Subcutaneous abdominal adipose tissue (tissue), 5 donors: Measurements from ENCODE around the gene ZFC3H1.

Experiments used
- H3K27ac ChIP-seq: one replicate; pipeline ENCODE4 v1.7.0; 2013; ENCODE audit warnings: low read depth, mild to moderate bottlenecking, inconsistent platforms, low read length, moderate library complexity
- H3K27me3 ChIP-seq, 5 donors: one replicate each; pipeline ENCODE4 v1.7.0; 2013; ENCODE audit warnings: low read length in 5 of 5, inconsistent platforms in 1 of 5; ENCODE audit not compliant: control insufficient read depth in 5 of 5, insufficient read depth in 4 of 5
- H3K36me3 ChIP-seq, 5 donors: one replicate each; pipeline ENCODE4 v1.7.0; 2013; ENCODE audit warnings: low read length in 5 of 5; ENCODE audit not compliant: control insufficient read depth in 5 of 5, insufficient read depth in 5 of 5
- H3K4me1 ChIP-seq, 5 donors: one replicate each; pipeline ENCODE4 v1.7.0; 2013; ENCODE audit warnings: low read length in 5 of 5, mild to moderate bottlenecking in 3 of 5, moderate library complexity in 1 of 5; ENCODE audit not compliant: control insufficient read depth in 5 of 5, insufficient read depth in 5 of 5
- H3K4me3 ChIP-seq, 5 donors: one replicate each; pipeline ENCODE4 v1.7.0; 2013; ENCODE audit warnings: low read length in 5 of 5, low read depth in 1 of 5
- H3K9ac ChIP-seq, 5 donors: one replicate each; pipeline ENCODE4 v1.7.0; 2013; ENCODE audit warnings: low read length in 5 of 5, mild to moderate bottlenecking in 4 of 5, moderate library complexity in 3 of 5
- H3K9me3 ChIP-seq, 5 donors: one replicate each; pipeline ENCODE4 v1.7.0; 2013; ENCODE audit warnings: low read length in 5 of 5; ENCODE audit not compliant: control insufficient read depth in 5 of 5
- donor health status: healthy.
- donor health status: healthy.
- donor health status: healthy.
- donor health status: healthy.
- donor health status: healthy.

Gene ZFC3H1

DNA sequence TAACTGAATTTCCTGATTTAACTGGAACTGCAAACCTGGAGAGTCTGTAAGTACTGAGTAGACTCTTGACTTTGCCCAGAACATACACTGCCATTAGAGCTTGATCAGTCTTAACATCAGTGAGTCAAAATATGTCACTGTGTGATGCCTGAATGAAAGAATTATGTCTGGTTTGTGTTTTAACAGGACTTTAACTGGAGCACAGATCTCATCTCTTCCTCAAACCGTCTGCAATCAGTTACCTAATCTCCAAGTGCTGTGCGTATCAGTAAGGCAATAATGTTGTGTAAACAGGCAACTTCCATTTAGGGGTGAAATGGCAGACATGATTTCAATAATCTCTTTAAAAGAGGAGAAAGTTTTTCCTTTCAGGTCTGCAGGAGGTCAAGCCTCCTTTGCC, 97.0 kb downstream of the ZFC3H1 start:
- no peak overlapping the region for H3K4me3 ChIP-seq
- no peak overlapping the region for H3K9ac ChIP-seq
- H3K9me3 ChIP-seq, result peaks cover 0 to 2% (median 0%) of the 10 kb centered on the region in 5 donors
- no peaks in the 10 kb centered on the region for H3K4me1 ChIP-seq
- no peaks in the 10 kb centered on the region for H3K36me3 ChIP-seq
- no peak overlapping the region for H3K27ac ChIP-seq
- H3K27me3 ChIP-seq, result peaks cover 0 to 3% (median 0%) of the 10 kb centered on the region in 5 donors

DNA sequence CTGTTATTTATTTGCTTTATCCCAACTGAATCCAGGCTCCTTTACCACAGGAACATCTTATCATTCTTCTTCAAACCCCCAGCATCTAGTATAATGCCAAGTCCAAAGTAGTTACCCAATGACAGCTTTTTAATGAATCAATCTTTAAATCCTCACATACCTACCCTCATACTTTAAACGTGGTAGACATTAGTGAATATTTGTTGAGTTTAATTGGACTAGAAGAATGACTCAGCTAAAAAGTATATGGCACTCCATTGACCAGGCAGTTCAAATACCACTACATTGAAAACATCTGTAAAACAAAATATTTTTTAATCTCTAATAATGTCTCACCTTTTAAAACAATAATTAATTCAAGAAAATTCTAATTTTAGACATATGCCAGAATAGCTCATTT, 98.1 kb downstream of the ZFC3H1 start:
- Histone ChIP-seq H3K4me1 (no peaks in the 10 kb centered on the region), H3K36me3 (no peaks in the 10 kb centered on the region), H3K9ac (no peak overlapping the region), H3K4me3 (no peak overlapping the region), H3K27ac (no peak overlapping the region), H3K9me3 (peaks cover 0 to 2% (median 0%) of the 10 kb centered on the region in 5 donors), H3K27me3 (peaks cover 0 to 3% (median 0%) of the 10 kb centered on the region in 5 donors)

DNA sequence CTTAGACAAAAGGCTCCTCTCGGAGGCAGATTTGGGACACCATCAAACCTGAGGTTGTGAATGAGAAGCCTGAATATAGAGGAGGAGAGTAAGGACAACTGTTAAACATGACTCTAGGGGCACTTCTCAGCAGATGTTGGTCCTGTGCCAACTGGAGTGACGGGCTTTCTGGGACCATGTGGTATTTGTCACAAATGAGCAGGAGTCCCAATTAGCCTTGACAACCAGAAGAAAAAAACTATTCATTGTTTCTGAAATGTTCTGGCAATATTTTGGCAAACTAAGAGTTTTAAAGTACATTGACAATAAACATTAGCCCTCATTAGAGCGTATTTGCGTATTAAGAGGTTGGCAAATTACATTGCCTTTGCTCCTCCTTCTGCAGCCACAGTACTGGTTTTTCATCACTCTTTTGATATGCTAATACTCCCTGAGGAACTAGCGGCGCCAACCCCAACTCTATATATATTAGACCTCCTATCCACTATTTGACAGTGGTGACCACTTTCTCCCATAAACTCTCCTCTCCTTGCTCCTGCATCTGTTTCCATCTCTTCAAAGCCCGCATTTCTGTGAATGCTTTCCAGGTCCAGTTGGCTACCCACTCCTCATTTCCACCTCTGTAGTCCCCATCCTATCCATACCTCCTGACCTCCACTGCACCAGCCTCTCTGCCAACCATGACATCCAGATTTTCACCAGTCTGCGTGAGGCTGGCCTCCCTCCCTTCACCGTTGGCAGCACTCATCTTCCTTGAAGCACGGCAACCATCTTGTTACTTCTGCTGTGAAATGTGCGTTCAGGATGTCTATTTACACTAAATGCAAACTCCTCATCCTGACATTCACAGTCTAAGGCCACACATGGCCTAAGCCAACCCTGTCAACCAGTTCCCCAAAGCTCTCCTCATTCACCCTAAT, 100.7 kb downstream of the ZFC3H1 start:
- H3K36me3 ChIP-seq, result no peaks in the 10 kb centered on the region
- H3K9ac ChIP-seq, result no peak overlapping the region
- no peak overlapping the region for H3K27ac ChIP-seq
- no peaks in the 10 kb centered on the region for H3K9me3 ChIP-seq
- H3K27me3 ChIP-seq, result no peaks in the 10 kb centered on the region
- H3K4me1 ChIP-seq, result no peaks in the 10 kb centered on the region
- H3K4me3 ChIP-seq, result no peak overlapping the region
